ENCODE results near the gene IFT20. TPM values are rescaled to one million over a fixed set of nuclear protein-coding genes. Genes with fewer than 3 reads are reported as not detected.

IFT20 gene
- total RNA-seq, 1 donor from 2014 or later, result 47.2 TPM

GRCh38 chr17:28315846-28316705 is 19.2 kb downstream of the IFT20 start:
- H3K9me3 Mint-ChIP-seq (ENCODE audit: unreplicated experiment), result peaks cover 6% of the 10 kb centered on the region
- no peak overlapping the region for H3K4me3 Mint-ChIP-seq (ENCODE audit: unreplicated experiment)
- peaks cover 9% of the 10 kb centered on the region for H3K27me3 Mint-ChIP-seq (ENCODE audit: unreplicated experiment)
- no peak for DNase-seq (ENCODE audit: low spot score)
- TF ChIP-seq CTCF (IDR thresholded peaks at IDR 0.05; ENCODE audit: unreplicated experiment), result no peak
- H3K27ac Mint-ChIP-seq (ENCODE audit: unreplicated experiment), result no peak overlapping the region
- H3K4me1 Mint-ChIP-seq (ENCODE audit: unreplicated experiment), result peaks cover 31% of the 10 kb centered on the region
- no peaks in the 10 kb centered on the region for H3K36me3 Mint-ChIP-seq (ENCODE audit: low read depth, unreplicated experiment)

- peaks cover 15% of the 10 kb centered on the region for H3K4me1 Mint-ChIP-seq (ENCODE audit: unreplicated experiment)
- no peak overlapping the region for H3K4me3 Mint-ChIP-seq (ENCODE audit: unreplicated experiment)
- H3K27me3 Mint-ChIP-seq (ENCODE audit: unreplicated experiment), result peaks cover 9% of the 10 kb centered on the region
- no peak overlapping the region for H3K27ac Mint-ChIP-seq (ENCODE audit: unreplicated experiment)
- TF ChIP-seq CTCF (IDR thresholded peaks at IDR 0.05; ENCODE audit: unreplicated experiment), result no peak
- H3K9me3 Mint-ChIP-seq (ENCODE audit: unreplicated experiment), result peaks cover 6% of the 10 kb centered on the region
- no peaks in the 10 kb centered on the region for H3K36me3 Mint-ChIP-seq (ENCODE audit: low read depth, unreplicated experiment)
- no peak for DNase-seq (ENCODE audit: low spot score)
Measured at GRCh38 chr17:28313841-28314240, 21.4 kb downstream of the IFT20 start.

- Mint-ChIP-seq H3K4me1 (ENCODE audit: unreplicated experiment) (no peaks in the 10 kb centered on the region), H3K27me3 (ENCODE audit: unreplicated experiment) (no peaks in the 10 kb centered on the region), H3K36me3 (ENCODE audit: low read depth, unreplicated experiment) (no peaks in the 10 kb centered on the region), H3K27ac (ENCODE audit: unreplicated experiment) (no peak overlapping the region), H3K4me3 (ENCODE audit: unreplicated experiment) (no peak overlapping the region), H3K9me3 (ENCODE audit: unreplicated experiment) (no peaks in the 10 kb centered on the region)
- no peak for DNase-seq (ENCODE audit: low spot score)
- TF ChIP-seq CTCF (IDR thresholded peaks at IDR 0.05; ENCODE audit: unreplicated experiment), result no peak
Measured at GRCh38 chr17:28306954-28307401, 28.3 kb downstream of the IFT20 start.

GRCh38 chr17:28298449-28298848 is 36.8 kb downstream of the IFT20 start:
- TF ChIP-seq CTCF (IDR thresholded peaks at IDR 0.05; ENCODE audit: unreplicated experiment), result no peak
- H3K27me3 Mint-ChIP-seq (ENCODE audit: unreplicated experiment), result no peaks in the 10 kb centered on the region
- H3K4me3 Mint-ChIP-seq (ENCODE audit: unreplicated experiment), result no peak overlapping the region

More at GRCh38 chr17:28298449-28298848, 36.8 kb downstream of the IFT20 start:
- Mint-ChIP-seq H3K36me3 (ENCODE audit: low read depth, unreplicated experiment) (no peaks in the 10 kb centered on the region), H3K4me1 (ENCODE audit: unreplicated experiment) (no peaks in the 10 kb centered on the region), H3K27ac (ENCODE audit: unreplicated experiment) (no peak overlapping the region), H3K9me3 (ENCODE audit: unreplicated experiment) (no peaks in the 10 kb centered on the region)
- no peak for DNase-seq (ENCODE audit: low spot score)
